NCI-H748 (cell line): ENCODE results near the gene PTGIS.
A peak's percentile ranks its signal among the peaks of the same experiment; 100 is the strongest.

Experiments used
- DNase-seq: peaks from one replicate; lab custom pipeline; 2025; ENCODE audit not compliant: unreplicated experiment; lab: John Stamatoyannopoulos, UW

Gene PTGIS

GRCh38 chr20:49595811-49596561 is 28.0 kb upstream of the PTGIS start:
- DNase-seq = no peak

GRCh38 chr20:49595346-49595745 is 27.4 kb upstream of the PTGIS start:
- DNase-seq = no peak

GRCh38 chr20:49594931-49595315 is 27.0 kb upstream of the PTGIS start:
- DNase-seq = no peak

GRCh38 chr20:49594143-49594930 is 26.4 kb upstream of the PTGIS start:
- no peak for DNase-seq

GRCh38 chr20:49593466-49594142 is 25.7 kb upstream of the PTGIS start:
- DNase-seq = no peak

GRCh38 chr20:49592120-49592519 is 24.2 kb upstream of the PTGIS start:
- no peak for DNase-seq

GRCh38 chr20:49591217-49591865 is 23.4 kb upstream of the PTGIS start:
- peak; percentile 11 for DNase-seq

- no peak for DNase-seq
Measured at GRCh38 chr20:49590163-49591017, 22.5 kb upstream of the PTGIS start.

- DNase-seq = no peak
Measured at GRCh38 chr20:49589747-49590146, 21.8 kb upstream of the PTGIS start.

- no peak for DNase-seq
Measured at GRCh38 chr20:49587111-49587570, 19.2 kb upstream of the PTGIS start.

GRCh38 chr20:49585585-49586245 is 17.8 kb upstream of the PTGIS start:
- no peak for DNase-seq

- no peak for DNase-seq
Measured at GRCh38 chr20:49584418-49585382, 16.8 kb upstream of the PTGIS start.

GRCh38 chr20:49583669-49584417 is 15.9 kb upstream of the PTGIS start:
- peak; percentile 6 for DNase-seq

- no peak for DNase-seq
Measured at GRCh38 chr20:49583343-49583668, 15.4 kb upstream of the PTGIS start.

- no peak for DNase-seq
Measured at GRCh38 chr20:49582413-49583334, 14.7 kb upstream of the PTGIS start.

GRCh38 chr20:49581482-49581881 is 13.5 kb upstream of the PTGIS start:
- no peak for DNase-seq

GRCh38 chr20:49580813-49581174 is 12.9 kb upstream of the PTGIS start:
- DNase-seq = no peak
